ENCODE measurements around the gene SATB2.

DNA sequence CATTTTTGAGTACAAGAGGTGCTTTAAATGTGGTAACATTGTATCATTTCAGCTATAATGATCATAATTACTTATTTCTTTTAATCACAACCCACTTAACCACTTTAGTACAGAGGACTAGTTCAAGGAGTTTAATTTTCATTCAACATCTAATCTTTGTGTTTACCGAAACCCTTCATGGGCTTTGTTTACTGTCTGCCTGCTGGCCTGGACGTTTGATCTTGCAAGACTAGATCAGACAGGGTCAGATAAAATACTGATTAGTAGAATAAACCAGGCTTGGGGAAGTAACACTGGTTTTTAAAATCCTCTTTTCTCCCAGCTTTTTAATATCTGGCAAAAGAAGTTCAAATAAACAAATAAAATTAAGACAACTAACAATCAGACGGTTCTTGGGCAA, 93.6 kb downstream of the SATB2 start:
- TF ChIP-seq EZH2 (IDR thresholded peaks at IDR 0.05; ENCODE audit: insufficient read depth, poor library complexity, severe bottlenecking) (no peak), EZH2phosphoT487 (IDR thresholded peaks at IDR 0.05; ENCODE audit: insufficient read depth, low read depth) (no peak)

All from GM23248 (cell line).